ENCODE results near the gene PFAS.
A peak's percentile ranks its signal among the peaks of the same experiment; 100 is the strongest.

PFAS gene

GRCh38 chr17:8300627-8301242 lies 51.6 kb downstream of the PFAS start:
- DNase-seq = peak; percentile 88

- no peak for DNase-seq
Measured at GRCh38 chr17:8310601-8311123, 61.6 kb downstream of the PFAS start.

GRCh38 chr17:8311131-8311790 lies 62.2 kb downstream of the PFAS start:
- no peak for DNase-seq

DNA sequence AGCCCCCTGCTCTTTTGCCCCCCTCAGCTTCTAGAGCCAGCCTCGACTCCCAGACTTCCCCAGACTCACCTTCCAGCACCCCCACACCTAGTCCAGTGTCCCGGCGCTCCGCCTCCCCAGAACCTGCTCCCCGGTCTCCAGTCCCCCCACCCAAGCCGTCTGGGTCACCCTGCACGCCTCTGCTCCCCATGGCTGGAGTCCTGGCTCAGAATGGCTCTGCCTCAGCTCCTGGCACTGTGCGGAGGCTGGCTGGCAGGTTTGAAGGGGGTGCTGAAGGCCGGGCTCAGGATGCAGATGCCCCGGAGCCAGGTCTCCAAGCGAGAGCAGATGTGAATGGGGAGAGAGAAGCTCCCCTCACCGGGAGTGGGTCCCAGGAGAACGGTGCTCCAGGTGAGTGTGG lies 63.2 kb downstream of the PFAS start:
- DNase-seq = no peak

GRCh38 chr17:8312726-8313600 lies 63.9 kb downstream of the PFAS start:
- no peak for DNase-seq

DNA sequence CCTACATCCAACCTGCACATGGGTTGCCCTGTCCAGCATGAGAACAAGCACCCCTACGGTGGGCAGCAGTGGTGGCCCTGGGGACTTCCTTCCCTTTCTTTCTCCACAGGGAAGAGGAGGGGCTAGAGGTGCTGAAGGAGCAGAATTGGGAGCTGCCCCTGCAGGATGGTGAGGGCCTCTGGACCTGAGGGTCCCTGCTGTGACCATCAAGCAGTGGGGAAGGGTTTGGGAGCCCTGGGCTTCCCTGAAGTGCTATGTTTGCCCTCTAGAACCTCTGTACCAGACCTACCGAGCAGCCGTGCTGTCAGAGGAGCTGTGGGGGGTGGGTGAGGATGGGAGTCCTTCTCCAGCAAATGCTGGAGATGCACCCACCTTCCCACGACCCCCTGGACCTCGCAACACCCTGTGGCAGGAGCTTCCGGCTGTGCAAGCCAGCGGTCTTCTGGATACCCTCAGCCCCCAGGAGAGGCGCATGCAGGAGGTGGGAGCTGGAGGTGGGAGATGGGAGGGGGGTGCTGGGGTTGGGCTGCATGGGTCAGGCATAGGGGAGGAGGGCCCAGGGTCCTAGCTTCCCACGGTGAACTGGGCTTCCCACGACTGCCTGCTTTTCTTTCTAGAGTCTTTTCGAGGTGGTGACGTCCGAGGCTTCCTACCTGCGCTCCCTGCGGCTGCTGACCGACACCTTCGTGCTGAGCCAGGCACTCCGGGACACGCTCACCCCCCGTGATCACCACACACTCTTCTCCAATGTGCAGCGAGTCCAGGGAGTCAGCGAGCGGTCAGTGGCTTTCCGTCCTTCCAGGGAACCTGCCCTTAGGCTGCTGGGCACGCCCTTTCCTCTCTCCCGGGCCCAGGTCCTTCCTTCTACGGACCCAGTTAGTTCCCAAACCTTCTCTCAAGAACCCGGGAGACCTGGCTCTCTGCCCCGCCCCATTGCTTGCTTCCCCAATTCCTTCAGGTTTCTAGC lies 66.0 kb downstream of the PFAS start:
- DNase-seq = no peak

DNA sequence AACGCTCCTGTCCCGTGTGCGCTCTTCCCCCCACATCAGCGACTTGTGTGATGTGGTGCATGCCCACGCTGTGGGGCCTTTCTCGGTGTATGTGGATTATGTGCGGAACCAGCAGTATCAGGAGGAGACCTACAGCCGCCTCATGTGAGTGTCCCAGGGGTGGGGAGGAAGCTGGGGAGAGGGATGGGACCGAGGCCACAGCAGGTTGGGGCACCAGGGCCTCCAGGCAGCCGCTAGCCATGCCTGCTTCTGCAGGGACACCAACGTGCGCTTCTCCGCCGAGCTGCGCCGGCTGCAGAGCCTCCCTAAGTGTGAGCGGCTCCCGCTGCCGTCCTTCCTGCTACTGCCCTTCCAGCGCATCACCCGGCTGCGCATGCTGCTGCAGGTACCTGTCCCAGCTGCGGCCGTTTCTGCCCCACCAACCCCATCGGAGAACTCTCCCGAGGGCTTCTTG lies 66.7 kb downstream of the PFAS start:
- DNase-seq = no peak

DNA sequence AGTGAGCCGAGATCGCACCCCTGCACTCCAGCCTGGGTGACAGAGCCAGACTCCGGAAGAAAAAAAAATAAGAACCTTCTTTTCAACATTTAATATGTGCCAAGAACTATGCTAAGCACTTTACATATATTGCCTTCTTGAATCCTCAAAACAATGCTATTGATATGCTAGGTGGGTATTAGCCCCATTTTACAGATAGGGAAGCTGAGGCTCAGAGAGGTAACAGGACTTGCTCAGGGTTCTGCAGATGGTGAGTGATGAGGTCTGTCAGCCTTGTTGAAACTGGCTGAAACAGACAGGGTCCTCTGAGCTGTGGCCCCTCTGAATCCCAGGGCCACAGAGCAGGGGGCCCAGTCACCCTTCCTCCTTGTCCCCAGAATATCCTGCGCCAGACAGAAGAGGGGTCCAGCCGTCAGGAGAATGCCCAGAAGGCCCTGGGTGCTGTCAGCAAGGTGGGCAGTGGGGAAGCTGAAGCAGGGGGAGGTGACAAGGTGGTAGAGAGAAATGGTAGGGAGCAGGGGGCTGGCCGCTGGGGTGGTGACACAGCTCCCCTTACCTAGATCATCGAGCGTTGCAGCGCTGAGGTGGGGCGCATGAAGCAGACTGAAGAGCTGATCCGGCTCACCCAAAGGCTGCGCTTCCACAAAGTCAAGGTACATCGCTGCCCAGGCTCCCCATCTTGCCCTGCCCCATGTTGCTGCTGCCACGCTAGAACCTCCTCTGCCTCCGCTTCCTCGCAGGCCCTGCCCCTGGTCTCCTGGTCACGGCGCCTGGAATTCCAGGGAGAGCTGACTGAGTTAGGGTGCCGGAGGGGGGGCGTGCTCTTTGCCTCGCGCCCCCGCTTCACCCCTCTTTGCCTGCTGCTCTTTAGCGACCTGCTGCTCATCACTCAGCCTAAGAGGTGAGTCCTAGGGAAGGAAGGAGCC lies 69.2 kb downstream of the PFAS start:
- no peak for DNase-seq

Measured in NCI-H748 treated with DMSO at 0.1 percent for 48 hours (cell line).